H1 (cell line): ENCODE measurements around the gene GNB1L. TPM values are rescaled to one million over a fixed set of nuclear protein-coding genes. Genes with fewer than 3 reads are reported as not detected.

ENCODE experiments used
- CEBPB ChIP-seq: IDR thresholded peaks from 2 replicates; pipeline ENCODE4 v1.6.1; 2012; ENCODE audit warnings: low read depth, low read length
- CHD7 ChIP-seq: fragments of 300-600 bp; sonication (generic); IDR thresholded peaks from 2 replicates; pipeline ENCODE4 v1.7.1; 2012; ENCODE audit warnings: low read length, moderate library complexity, mild to moderate bottlenecking, inconsistent platforms; ENCODE audit not compliant: insufficient replicate concordance
- JUND ChIP-seq: IDR thresholded peaks from 2 replicates; pipeline ENCODE4 v1.6.1; 2011; ENCODE audit warnings: mild to moderate bottlenecking, improper control_type of control experiment, low read length
- KDM1A ChIP-seq: fragments of 200-600, 300-600 bp; sonication (generic); IDR thresholded peaks from 2 replicates; pipeline ENCODE4 v1.7.1; 2016; ENCODE audit warnings: mild to moderate bottlenecking, low read length, borderline replicate concordance
- SIX5 ChIP-seq: IDR thresholded peaks from 2 replicates; pipeline ENCODE4 v1.6.1; 2011; ENCODE audit warnings: mild to moderate bottlenecking, low read depth, low read length
- TEAD4 ChIP-seq: IDR thresholded peaks from 2 replicates; pipeline ENCODE4 v1.6.1; 2012; ENCODE audit warnings: low read depth, low read length, inconsistent platforms, mixed read lengths
- USF2 ChIP-seq: IDR thresholded peaks from 2 replicates; pipeline ENCODE4 v1.6.1; 2011; ENCODE audit warnings: low read length, improper control_type of control experiment
- polyA plus RNA-seq, 7 experiments: library from polyadenylated mRNA; depleted of rRNA in 3 of 7; stranded (reverse) in 5 of 7; unstranded in 2 of 7; fragments of >200 nt in 5 of 7; fragments of 200-250 nt in 2 of 7; gene quantifications; 1 replicate in 5 of 7; 2 replicates in 1 of 7; 4 replicates in 1 of 7; pipeline versions ENCODE4 v1.2.1 to v1.2.3, GENCODE V29; 2011 to 2013; ENCODE audit warnings: missing spikeins in 2 of 7, mixed read lengths in 2 of 7
- total RNA-seq: library from RNA; stranded (reverse); fragmentation: NEBNext Ultra II Directional; extraction: Animal tissue kit (Norgen Biotek cat#: 25700); gene quantifications from 2 replicates; pipeline ENCODE4 v1.2.1, GENCODE V29; 2021

Gene GNB1L
- total and polyA plus RNA-seq, 2 of the 8 experiments (the other 6 are each of a cell fraction or from before 2014, with no cell fraction given), result 14.0 to 15.6 TPM

- TF ChIP-seq CHD7 (no peak), USF2 (no peak), KDM1A (no peak), JUND (no peak), TEAD4 (no peak), CEBPB (no peak), SIX5 (no peak)
- TF ChIP-seq, all 59 proteins: peak for 0
Observed at GRCh38 chr22:19748991-19749664, 105.5 kb downstream of the GNB1L start (continued).
